GM12875 (cell line): Measurements from ENCODE around the gene CD46.

Experiments used
- H3K4me3 ChIP-seq: one replicate; pipeline ENCODE4 v1.5.1; 2011; ENCODE audit warnings: low read depth, low read length, control low read depth
- TF ChIP-seq, protein P1 (sequence below): IDR thresholded peaks from 2 replicates; pipeline ENCODE4 v1.5.1; 2011; ENCODE audit warnings: low read depth, mild to moderate bottlenecking, control low read depth, inconsistent platforms, low read length, moderate library complexity, borderline replicate concordance; ENCODE audit not compliant: insufficient read depth

Gene CD46

DNA sequence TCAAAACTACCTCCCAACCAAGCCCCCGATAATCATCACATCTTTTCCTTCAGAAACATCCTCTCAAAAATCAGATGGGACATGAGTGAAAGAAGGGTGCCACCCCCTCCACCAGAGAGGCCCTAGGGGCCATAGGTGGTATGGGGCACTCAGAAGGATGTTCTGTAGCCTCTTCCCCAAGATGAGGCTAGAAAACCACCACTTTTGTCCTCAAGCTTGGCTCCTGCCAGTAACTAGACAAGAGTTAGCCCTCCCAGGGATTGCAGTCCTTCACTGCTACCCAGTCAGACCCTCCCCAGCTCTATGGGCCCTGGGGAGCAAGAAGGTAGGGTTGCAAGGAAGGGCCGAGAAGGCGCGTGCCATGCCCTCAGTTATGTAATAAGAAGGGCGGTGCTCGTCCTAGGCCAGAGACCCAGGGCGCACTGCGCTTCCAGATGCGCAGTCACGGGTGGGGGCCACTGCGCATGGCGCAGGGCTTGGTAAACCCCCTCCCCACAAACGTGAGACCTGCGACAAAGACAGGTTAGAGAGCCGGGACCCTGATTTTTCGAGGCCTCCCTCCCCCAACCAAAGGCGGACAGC lies 69.7 kb downstream of the CD46 start:
- peak overlapping the region; percentile 66 for H3K4me3 ChIP-seq

DNA sequence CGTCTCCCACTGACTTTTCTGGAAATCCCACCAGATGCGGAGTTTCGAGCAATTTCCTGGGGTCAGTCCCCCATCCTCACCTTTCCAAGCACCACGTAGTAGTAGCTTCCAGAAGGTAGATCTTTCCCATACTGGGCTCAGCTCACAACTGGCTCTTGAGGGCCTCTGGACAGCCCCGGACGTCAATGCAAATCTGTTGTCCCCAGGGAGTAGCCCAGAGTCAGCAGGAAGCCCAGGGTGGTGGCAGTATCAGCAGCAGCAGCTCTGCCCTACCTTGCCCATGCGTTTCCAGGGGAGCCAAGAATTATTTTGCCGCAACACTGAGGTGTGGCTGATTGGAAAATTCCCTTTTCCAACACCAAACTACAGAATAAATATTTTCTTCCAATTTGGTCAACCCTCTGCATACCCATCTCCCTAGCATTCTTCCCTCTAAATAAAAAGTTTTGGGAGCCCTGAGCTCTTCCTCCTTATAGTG lies 70.3 kb downstream of the CD46 start:
- TF ChIP-seq, protein P1, sequence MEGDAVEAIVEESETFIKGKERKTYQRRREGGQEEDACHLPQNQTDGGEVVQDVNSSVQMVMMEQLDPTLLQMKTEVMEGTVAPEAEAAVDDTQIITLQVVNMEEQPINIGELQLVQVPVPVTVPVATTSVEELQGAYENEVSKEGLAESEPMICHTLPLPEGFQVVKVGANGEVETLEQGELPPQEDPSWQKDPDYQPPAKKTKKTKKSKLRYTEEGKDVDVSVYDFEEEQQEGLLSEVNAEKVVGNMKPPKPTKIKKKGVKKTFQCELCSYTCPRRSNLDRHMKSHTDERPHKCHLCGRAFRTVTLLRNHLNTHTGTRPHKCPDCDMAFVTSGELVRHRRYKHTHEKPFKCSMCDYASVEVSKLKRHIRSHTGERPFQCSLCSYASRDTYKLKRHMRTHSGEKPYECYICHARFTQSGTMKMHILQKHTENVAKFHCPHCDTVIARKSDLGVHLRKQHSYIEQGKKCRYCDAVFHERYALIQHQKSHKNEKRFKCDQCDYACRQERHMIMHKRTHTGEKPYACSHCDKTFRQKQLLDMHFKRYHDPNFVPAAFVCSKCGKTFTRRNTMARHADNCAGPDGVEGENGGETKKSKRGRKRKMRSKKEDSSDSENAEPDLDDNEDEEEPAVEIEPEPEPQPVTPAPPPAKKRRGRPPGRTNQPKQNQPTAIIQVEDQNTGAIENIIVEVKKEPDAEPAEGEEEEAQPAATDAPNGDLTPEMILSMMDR: no peak
- H3K4me3 ChIP-seq: peak overlapping the region; percentile 66

More for the DNA sequence above, 69.7 kb downstream of the CD46 start:
- TF ChIP-seq, protein P1: peak; percentile 17; the same call in 1 of the 2 replicates

GRCh38 chr1:207822602-207823451 lies 71.0 kb downstream of the CD46 start:
- TF ChIP-seq, protein P1: no peak
- H3K4me3 ChIP-seq: peak overlapping the region; percentile 66

- TF ChIP-seq, protein P1: no peak
- peak overlapping the region; percentile 54 for H3K4me3 ChIP-seq
Measured at GRCh38 chr1:207823531-207823879, 71.7 kb downstream of the CD46 start.

- TF ChIP-seq, protein P1: peak; percentile 53
- peak overlapping the region; percentile 54 for H3K4me3 ChIP-seq
Measured at GRCh38 chr1:207823880-207824566, 72.2 kb downstream of the CD46 start.

- TF ChIP-seq, protein P1: no peak
- no peak overlapping the region for H3K4me3 ChIP-seq
Measured at GRCh38 chr1:207824691-207825408, 73.0 kb downstream of the CD46 start.
